DMS114 treated with DMSO at 0.1 percent for 48 hours (cell line): ENCODE measurements around the gene PGR.
A peak's percentile ranks its signal among the peaks of the same experiment; 100 is the strongest.
"Not testable (repeated sequence)": the region's sequence is repeated elsewhere in the genome, so short reads cannot be mapped to it uniquely, and the experiment has no call there.

Experiments
- DNase-seq: peaks from one replicate; lab custom pipeline; 2025; ENCODE audit not compliant: unreplicated experiment; lab: John Stamatoyannopoulos, UW

The PGR gene

GRCh38 chr11:101013702-101014101, 115.9 kb downstream of the PGR start:
- DNase-seq = not testable (repeated sequence)

GRCh38 chr11:101011881-101012280, 117.7 kb downstream of the PGR start:
- DNase-seq = no peak

DNA sequence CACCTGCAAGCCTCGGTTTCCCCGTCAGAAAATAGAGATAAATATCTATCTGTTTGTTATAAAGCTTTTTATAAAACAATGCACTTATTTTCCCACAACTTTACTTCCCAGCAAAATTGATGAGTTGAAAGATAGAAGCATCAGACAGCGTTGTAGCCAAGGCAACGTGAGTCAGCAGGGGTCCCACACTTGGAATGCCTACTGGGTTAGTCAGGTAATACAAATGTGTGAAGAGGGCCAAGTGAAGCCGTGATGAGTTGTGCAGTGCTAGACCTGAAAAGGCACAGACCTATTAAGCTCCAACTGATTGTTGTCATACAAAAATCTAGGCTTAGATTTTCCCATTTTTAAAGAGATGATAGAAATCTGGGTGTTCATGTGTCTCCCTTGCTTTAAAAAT, 118.7 kb downstream of the PGR start:
- DNase-seq = no peak

DNA sequence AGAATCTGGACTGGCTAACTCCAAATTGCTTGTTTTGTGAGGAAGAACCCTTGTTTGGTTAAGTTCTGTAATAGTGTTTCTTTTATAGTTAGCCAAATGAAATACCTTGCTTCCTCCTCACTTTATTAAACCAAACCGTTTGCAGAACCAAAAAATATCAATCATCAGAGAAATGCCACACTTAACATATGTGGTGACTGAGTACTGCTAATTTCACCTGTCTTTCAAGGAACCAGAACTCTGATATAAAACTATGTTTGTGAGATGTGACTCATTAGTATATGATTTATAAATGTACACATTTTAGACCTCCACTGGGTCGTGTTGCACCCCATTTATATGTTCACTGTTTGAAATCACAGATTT, 119.9 kb downstream of the PGR start:
- DNase-seq = no peak

DNA sequence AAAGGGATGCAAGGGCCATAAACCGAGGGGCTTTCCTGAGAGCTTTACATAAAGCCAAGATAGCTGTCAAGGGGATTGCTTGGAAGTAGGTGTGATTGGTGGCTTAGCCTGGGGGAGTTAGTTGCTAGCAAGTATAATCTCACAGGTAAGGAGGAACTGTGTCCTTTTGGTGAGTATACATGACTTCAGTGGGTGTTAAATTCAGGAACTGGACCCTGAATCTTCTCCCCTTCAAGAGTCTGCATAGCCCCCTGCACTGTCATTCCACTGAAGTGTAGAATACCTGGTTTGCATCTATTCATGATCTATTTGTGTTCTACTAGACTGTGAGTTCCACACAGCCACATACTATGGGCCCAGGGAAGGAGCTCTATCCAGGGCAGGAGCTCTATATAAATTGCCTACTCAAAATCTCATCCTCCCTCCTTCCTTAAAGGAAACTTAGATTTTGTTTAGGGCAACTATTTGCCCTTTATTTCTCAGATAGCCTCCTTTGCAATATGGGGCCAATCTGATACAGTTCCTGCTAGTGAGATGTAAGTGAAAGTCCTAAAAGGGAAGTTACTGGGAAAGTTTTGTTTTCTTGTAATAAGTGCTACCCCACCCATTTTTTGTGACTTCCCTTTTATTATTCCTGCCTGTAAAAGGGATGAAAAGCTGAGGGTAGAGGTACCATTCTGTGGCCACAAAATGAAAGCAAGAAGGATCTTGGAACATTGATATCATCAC, 120.5 kb downstream of the PGR start:
- DNase-seq = no peak

DNA sequence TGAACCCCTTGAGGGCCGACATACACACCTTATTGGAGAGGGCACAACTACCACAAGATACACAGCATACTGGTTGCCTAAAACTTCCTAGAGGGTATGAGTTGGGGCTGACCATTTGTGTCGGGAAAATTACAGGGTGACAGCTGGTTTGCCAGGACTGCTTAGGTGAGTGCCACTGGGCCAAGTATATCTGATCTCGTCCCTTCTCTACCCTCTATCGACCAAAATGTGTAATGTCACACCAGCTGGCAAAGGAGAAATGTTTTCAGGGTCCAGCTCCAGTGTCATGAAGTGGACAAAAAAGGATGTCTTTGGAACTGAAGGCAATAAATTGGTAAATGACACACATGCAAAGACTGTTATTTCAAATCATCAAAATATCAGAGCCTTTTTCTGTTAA, 126.1 kb downstream of the PGR start:
- no peak for DNase-seq

DNA sequence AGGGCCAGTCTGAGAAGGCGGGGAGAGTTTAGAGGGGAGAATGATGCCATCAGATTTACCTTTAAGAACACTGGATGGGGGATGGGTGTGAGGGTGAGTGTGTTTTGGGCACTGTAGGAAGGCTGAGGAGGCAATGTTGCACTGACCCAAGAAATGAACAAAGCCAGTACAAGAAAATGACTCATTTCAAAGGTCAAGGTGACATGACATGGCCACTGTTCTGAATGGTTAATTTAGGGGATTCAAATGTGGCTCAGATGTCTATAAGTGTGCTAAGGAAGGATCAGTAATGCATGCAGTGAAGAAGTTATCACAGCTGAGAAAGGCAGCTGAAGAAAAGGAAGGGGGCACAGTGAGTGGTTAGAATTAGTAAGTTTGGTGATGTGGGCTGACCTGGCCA, 129.9 kb downstream of the PGR start:
- DNase-seq = no peak

DNA sequence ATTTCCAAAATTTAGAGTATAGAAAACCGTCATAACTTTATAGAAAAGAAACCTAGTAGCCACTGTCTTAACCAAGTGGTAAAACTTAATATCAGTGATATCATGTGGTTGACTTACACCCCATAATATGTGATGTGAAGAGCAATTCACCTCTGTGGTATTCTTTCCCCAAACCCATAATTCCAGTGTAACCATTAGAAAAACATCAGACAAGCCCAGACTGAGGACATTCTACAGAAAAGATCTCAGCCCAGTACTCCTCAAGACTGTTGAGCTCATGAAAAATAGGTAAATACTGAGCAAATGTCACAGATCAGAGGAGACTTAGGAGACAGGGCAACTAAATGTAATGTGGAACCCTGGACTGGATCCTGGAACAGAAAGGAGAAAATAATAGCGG, 134.6 kb downstream of the PGR start:
- DNase-seq = no peak

- DNase-seq = no peak
Measured at GRCh38 chr11:100991541-100991940, 138.1 kb downstream of the PGR start.

- DNase-seq = no peak
Measured at GRCh38 chr11:100990931-100991330, 138.7 kb downstream of the PGR start.

GRCh38 chr11:100984668-100985067, 144.9 kb downstream of the PGR start:
- no peak for DNase-seq

DNA sequence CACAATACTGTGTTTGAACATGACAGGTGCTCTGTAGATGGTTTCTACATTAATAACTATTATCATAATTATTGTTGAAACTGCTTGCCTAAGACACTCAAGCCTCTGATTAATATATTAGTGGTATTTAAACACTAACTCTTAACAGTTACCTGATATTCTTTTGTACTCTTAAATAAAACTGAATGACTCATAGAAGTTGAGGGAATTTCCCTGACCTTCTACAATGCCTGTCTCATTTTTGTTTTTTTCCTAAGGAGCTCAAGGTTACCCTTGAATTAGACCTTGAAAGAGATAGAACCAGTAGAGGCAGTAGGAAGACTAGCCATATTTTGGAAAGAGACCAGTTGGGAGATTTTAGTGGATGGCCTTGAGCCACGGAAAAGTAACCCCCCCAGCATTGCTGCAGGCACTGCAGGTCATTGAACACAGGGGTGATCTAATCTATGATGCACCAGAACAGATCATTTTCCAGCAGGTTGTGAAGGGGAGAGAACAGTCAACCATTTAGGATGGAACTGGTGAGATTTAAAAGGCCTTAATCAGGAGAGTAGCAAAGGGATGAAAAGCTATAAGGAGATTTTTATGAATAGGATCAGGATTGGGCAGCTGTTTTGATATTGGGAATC, 148.3 kb downstream of the PGR start:
- DNase-seq = no peak

- DNase-seq = peak; percentile 2
Measured at GRCh38 chr11:100980156-100980555, 149.5 kb downstream of the PGR start.
